Fibroblast of skin of right quadriceps (primary cell): ENCODE measurements around the gene PSG3.
"Not testable (repeated sequence)": the region's sequence is repeated elsewhere in the genome, so short reads cannot be mapped to it uniquely, and the experiment has no call there.

Experiments
- DNase-seq: peaks from one replicate; pipeline ENCODE4 v3.0.0-alpha.2; 2013

Gene PSG3

DNA sequence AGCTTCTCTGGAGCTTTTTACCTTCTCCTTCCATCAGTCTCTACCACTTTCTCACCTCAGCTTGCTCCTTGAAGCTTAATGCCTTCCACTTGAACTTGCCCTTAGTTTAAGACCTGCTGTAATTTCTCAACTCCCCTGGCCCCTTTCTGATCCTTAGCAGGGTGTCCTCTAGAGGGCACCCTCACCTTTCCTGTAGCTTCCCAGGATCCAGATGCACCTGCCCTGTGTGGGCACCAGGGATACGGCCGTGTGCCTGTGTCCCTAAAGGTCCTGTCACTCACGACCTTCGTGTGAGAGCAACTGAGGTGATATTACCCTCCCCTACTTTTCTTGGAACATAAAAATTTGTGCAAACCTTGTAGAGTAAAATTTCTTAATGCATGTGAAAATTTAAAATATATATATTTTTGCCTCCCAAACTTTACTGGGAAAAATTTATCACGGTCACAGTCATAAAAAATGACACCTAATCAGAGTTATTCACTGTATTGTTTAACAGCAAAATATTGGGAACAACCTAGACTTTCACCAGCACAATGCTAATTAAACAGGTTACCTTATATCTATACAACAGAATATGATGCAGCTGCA, 46.4 kb downstream of the PSG3 start:
- peak; percentile 8 for DNase-seq

DNA sequence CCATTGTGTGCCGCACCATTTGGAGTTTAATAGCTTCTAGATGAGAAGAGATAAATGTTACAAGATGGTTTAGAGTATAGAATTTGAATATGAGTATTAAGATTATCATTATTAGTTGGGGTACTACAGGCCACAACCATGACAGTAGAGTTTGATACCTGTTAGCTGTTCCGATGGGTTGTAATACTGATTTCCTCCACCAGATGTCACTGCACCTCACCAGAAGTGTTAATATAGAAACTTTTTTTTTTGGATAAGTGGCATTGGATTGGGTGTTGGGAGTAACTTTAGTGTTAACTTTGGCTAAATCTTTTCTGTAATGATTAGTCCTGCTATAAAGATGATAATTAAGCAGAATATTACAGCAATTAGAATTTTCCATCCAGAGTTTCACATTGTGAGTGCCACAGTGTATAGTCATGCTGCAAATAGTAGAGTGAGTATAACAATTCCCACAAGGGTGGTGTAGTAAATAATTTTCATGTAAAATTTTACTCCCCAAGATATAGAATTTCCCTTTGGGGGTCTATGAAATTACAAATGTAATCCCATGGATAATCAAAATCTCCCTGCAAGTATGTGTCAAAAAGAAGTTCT, 56.3 kb downstream of the PSG3 start:
- DNase-seq, result peak; percentile 12

DNA sequence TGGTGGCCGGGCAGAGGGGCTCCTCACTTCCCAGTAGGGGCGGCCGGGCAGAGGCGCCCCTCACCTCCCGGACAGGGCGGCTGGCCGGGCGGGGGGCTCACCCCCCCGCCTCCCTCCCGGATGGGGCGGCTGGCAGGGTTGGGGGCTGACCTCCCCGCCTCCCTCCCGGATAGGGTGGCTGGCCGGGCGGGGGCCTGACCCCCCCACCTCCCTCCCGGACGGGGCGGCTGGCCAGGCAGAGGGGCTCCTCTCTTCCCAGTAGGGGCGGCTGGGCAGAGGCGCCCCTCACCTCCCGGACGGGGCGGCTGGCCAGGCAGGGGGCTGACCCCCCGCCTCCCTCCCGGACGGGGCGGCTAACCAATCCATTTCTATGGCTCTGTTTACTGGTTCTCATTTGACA, 64.0 kb downstream of the PSG3 start:
- not testable (repeated sequence) for DNase-seq

DNA sequence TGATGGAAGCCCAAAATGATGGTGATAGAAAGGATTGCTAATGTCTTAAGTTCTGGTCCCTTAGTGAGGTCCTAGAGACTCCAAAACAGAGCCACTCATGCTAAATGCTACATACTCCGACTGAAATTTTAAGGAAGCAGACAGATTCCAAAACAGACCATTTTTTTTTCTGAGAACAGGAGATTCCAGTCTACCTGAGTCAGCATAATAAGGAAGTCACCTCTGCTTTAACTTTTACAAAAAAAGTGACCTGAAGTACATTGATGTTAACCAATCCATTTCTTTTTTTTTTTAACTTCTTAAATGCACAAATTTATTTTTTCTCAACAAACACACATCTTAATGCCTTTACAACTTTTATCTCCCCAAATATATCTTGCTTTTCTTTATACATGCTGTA, 65.7 kb downstream of the PSG3 start:
- DNase-seq, result not testable (repeated sequence)
